Lower leg skin (tissue), 3 donors: Measurements from ENCODE around the gene ZNF83.

Experiments used
- POLR2A ChIP-seq, 2 donors: fragments of 450-650 bp; IDR thresholded peaks; one replicate each; pipeline ENCODE4 v1.6.1; 2016 to 2017; ENCODE audit warnings: antibody characterized with exemption in 2 of 2, mild to moderate bottlenecking in 1 of 2, moderate library complexity in 1 of 2
- TF ChIP-seq, protein P1 (sequence below), 3 donors: fragments of 450-650 bp; IDR thresholded peaks; one replicate each; pipeline ENCODE4 v1.5.1; 2016; ENCODE audit warnings: antibody characterized with exemption in 3 of 3, mild to moderate bottlenecking in 3 of 3, moderate library complexity in 2 of 3

DNA sequence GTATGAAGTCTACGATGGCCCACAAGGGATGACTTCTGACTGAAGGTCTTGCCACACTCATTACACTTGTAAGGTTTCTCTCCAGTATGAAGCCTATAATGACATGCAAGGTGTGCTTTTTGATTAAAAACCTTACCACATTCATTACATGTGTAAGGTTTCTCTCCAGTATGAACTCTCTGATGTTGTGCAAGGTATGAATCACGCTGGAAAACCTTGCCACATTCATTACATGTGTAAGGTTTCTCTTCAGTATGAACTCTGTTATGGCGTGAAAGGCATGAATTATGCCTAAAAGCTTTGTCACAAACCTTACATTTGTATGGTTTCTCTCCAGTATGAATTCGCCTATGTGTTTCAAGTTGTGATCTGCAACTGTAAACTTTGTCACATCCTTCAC lies 15.0 kb upstream of the ZNF83 start:
- TF ChIP-seq, protein P1, sequence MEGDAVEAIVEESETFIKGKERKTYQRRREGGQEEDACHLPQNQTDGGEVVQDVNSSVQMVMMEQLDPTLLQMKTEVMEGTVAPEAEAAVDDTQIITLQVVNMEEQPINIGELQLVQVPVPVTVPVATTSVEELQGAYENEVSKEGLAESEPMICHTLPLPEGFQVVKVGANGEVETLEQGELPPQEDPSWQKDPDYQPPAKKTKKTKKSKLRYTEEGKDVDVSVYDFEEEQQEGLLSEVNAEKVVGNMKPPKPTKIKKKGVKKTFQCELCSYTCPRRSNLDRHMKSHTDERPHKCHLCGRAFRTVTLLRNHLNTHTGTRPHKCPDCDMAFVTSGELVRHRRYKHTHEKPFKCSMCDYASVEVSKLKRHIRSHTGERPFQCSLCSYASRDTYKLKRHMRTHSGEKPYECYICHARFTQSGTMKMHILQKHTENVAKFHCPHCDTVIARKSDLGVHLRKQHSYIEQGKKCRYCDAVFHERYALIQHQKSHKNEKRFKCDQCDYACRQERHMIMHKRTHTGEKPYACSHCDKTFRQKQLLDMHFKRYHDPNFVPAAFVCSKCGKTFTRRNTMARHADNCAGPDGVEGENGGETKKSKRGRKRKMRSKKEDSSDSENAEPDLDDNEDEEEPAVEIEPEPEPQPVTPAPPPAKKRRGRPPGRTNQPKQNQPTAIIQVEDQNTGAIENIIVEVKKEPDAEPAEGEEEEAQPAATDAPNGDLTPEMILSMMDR (IDR thresholded peaks at IDR 0.05), result no peak
- no peak for TF ChIP-seq POLR2A (IDR thresholded peaks at IDR 0.05)
